ENCODE data around the gene SPARC.

DNA sequence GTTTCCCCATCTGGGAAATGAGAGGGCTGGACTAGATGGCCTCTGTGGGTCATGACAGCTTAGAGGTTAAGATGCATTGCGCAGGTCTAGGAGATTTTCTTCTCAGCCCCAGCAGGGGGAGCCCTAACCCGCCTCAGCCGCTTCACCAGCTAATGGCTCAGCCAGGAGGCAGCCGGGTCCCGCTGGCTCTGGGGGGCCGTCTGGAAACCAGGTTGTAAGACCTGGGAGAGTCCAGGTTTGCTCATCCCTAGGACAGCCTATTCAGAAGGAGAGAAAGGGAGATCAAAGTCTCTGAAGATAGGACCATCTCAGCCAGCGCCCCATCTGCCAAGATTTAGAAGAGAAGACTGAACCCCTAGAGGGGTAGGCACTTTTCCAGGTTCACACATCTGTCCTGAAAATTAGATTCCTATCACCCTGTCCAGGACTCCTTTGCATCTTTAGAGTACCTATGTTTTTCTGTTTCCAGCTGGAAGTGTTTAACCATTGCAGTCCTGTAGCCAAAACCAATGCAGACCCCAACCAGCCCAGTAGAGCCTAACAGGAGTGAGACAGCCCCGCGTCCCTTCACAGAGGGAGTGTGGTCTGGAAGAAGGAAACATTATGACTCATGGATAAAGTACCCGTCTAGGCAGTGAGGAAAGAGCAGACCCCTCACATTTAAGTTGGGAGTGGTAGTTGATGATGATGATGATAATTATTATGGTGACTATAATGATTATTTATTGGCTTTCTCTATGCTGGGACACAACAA lies 27.5 kb downstream of the SPARC start:
- TF ChIP-seq, protein P1, sequence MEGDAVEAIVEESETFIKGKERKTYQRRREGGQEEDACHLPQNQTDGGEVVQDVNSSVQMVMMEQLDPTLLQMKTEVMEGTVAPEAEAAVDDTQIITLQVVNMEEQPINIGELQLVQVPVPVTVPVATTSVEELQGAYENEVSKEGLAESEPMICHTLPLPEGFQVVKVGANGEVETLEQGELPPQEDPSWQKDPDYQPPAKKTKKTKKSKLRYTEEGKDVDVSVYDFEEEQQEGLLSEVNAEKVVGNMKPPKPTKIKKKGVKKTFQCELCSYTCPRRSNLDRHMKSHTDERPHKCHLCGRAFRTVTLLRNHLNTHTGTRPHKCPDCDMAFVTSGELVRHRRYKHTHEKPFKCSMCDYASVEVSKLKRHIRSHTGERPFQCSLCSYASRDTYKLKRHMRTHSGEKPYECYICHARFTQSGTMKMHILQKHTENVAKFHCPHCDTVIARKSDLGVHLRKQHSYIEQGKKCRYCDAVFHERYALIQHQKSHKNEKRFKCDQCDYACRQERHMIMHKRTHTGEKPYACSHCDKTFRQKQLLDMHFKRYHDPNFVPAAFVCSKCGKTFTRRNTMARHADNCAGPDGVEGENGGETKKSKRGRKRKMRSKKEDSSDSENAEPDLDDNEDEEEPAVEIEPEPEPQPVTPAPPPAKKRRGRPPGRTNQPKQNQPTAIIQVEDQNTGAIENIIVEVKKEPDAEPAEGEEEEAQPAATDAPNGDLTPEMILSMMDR (IDR thresholded peaks at IDR 0.05): peak; percentile 79 to 95 (median 91)
- TF ChIP-seq POLR2A (IDR thresholded peaks at IDR 0.05) (no peak), POLR2AphosphoS5 (IDR thresholded peaks at IDR 0.05) (no peak)
